HG03558 (cell line): ENCODE measurements around the gene WDR76.

ENCODE experiments used
- ATAC-seq: cut with Tn5 transposase; IDR thresholded peaks from one replicate; pipeline ENCODE4 v1.9.1; 2021; ENCODE audit warnings: moderate number of reproducible peaks; ENCODE audit not compliant: unreplicated experiment; ENCODE audit errors: extremely low read depth

WDR76 gene

GRCh38 chr15:43873651-43874050, 46.8 kb downstream of the WDR76 start:
- ATAC-seq = no peak

DNA sequence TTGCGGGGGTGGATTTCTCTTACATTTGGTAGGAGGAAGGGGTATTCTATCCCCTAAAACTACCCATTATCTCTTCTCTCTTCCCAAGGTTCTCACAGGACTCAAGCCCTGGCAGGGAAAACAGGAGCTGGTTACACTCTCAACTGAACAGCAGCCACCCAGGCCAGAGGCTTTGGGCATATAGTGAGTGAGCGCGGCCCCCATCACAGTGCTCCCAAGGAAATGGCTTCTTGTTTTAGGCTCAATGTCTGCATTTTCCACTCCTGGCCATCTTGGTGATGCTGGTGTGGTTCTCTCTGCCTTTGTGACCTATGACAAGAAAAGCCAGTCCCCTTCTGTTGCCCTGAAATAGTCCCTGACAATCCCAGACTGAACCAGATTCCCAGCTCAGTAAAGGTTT, 50.1 kb downstream of the WDR76 start:
- no peak for ATAC-seq

DNA sequence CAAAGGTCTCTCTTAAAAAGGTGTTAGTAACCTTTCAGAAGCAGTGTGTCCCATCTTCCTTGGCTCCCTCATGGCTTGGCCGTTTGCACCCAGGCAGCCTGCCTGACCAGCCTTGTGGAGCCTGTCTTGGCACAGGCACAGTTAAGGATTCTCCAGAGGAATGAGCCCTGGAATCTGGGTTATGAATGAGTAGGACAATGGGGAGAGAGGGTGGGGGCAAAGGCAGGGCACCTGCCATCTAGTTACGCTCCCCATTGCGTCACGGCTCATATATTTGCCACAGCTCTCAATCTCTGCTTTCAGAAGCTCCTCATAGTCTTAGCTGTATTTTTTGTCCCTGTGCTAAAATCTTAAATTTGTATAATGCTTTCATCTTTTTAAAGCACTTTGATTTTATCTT, 50.6 kb downstream of the WDR76 start:
- no peak for ATAC-seq

DNA sequence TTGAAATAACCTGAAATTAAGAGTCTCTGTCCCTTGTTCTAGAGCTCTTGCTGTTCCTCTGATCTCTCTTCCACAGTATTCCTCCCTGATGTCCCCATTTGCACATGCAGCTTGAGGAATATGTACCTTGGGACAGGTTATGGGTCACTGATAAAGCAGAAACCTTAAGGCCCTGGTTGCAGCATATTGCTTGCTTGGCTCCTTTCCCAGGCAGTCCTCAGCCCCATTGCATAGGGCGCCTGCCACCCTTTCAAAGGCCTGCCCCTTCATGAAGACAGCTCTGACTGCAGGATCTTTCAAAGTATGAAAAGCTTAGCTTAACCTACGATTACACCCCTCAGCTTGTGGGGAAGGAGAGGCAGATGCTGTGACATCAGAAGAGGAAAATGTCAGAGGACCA, 51.6 kb downstream of the WDR76 start:
- no peak for ATAC-seq

DNA sequence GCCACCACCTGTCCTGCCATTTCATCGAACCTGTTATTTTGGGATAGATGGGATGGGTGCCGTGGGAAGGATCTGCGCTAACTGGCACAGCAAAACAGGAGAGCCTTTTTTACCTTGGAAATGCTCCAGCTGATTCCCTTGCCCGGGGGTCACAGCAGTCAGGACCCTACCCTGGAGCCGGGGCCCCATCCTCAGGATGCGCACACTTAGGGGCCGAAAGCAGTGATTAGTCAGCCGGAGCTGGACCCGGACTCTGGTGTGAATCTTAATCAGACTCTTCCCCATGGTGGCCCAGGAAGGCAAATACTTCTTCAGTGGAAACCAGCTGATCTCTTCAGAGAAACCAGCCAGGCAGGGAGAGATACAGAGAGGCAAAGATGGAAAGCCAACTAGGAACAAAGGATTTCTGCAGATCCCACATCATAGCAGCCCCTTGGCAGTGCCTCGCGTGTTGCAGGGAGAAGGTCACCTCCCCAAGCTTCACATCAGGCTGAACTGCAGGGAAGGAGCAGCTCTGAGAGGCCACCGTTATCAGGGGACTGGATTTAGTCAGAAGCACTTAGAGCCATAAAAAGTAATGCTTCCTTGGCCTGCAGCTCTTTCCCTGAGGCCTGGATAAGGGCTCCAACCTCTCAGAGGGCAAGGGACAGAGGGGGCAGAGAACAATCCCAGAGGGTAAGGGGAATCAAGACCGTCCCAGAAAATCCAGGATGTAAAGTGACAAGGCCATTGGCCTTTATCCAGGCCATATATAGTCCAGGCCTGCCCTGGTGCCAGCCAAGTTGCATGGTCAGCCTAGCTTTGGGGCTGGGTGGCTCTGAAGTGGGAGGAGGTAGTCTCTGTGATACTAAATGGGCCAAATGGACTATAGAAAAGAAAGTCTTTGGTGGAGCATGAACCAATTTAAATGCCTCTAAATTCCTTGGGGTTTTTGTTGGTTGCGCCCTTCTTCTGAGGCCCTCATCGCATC, 52.9 kb downstream of the WDR76 start:
- no peak for ATAC-seq

- no peak for ATAC-seq
Observed at GRCh38 chr15:43880406-43881194, 53.8 kb downstream of the WDR76 start.

DNA sequence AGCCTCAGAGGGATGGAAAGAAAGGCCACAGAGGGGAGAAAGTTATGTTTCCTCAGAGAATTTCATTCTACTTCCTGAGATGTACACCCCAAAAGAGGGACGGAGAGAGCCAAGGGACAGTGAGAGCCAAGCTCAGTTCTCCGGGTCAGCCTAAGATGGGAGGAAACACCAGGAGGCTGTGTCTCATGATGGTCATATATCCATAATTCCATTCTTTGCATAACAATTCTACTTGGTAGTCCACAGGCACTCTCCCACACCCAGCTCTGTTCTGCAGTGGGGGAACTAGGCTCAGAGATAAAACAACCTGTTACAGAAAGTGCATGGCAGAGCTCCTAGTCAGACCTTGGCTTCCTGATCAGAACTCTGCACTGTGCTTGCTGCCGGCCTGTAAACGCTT, 54.4 kb downstream of the WDR76 start:
- no peak for ATAC-seq

GRCh38 chr15:43881944-43882343, 55.1 kb downstream of the WDR76 start:
- ATAC-seq = no peak

- ATAC-seq = no peak
Observed at GRCh38 chr15:43883571-43883970, 56.8 kb downstream of the WDR76 start.

DNA sequence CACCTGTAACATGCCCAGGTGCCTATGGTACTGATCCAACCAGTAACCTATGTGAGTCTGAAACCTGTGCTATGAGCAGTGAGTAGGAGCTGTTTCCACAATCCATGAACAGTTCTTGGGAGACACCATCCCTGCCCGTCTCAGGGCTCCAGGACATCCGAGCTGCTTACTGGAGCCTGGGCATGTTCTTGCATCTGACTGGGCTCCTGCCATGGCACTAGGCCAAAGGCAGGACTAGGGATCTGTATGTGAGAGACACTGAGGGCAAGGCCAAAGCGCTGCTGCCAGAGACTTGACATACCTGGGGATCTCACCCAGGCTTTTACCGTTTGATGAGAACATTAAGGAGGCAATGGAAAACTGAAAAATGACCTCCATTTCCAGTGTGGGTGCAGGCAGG, 59.8 kb downstream of the WDR76 start:
- ATAC-seq = no peak

- ATAC-seq = no peak
Observed at GRCh38 chr15:43887901-43888300, 61.1 kb downstream of the WDR76 start.

- no peak for ATAC-seq
Observed at GRCh38 chr15:43889042-43889441, 62.2 kb downstream of the WDR76 start.

- no peak for ATAC-seq
Observed at GRCh38 chr15:43893956-43894355, 67.2 kb downstream of the WDR76 start.

- ATAC-seq = no peak
Observed at GRCh38 chr15:43895586-43895985, 68.8 kb downstream of the WDR76 start.

DNA sequence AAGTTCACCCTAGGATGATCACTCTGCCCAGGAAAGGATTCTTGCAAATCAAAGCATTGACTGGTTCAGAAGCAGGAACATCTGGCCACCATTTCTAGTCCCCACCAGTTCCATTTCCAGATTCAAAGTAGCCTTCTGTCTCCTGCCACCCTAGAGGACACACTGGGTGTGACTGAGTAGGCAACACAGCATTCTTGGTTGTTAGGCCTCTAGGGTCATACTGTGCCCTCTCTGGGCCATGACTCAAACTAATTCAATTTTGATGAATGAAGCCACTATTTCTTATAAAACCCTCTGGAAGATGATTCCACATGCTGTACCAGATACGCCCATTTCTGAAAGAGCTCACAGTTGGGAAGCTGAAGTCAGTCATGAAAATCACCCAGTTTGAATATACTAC, 69.7 kb downstream of the WDR76 start:
- no peak for ATAC-seq

DNA sequence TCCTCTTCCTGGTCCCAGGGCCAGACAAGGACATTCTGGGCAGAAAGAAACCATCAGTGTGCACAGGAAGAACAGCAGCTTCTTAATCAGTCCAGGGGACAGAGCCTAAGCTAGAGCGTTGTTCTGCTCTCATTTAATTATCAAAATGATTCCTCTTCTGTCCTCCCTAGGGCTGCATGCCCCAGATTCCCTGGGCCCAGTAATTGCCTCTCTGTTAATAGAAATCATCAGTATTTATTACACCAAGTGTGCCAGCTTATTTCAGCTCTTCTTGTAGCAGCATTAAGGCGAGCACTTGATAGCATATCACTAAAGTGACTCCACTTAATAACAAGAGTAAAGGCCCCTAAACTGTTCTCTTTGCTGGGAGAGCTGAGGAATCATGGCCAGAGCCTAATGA, 72.1 kb downstream of the WDR76 start:
- ATAC-seq = no peak

DNA sequence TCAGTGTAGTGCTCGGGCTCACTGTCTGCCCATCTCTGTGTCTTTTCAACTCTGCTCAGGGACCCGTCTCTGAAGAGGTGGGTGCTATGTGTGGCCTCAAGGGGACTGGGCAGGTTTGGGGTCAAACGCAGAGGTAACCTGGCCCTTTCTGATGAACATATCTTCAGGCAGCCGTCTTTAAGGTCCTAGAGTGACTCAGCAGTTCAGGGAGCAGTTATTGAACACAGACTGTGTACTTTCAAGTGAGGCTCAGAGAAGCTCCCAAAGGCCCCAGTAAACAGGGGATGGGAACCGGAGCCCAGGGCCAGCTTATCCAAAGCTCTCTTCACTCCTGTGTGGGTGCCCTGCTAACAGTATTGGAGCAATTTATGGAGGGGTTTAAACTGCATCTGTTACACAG, 73.1 kb downstream of the WDR76 start:
- ATAC-seq = no peak

GRCh38 chr15:43900996-43901395, 74.2 kb downstream of the WDR76 start:
- no peak for ATAC-seq

DNA sequence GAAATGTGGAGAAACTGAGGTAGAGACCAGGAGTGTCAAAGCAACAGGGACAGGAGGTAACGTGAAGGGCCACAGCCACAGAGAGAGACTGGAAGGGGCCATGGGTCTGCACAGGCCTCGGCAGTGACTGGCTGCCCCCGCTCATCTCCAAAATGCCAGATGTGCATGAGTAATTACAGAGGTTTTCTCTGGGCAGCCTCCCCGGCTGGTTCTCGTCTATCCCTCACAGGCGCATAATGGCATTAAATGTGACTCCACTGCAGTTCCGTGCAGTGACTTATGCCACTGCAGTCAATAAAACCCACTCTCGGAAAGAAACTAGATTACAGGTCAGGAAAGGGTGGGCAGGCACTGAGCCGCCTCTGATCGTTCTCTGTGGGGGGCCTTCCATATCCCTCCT, 74.7 kb downstream of the WDR76 start:
- no peak for ATAC-seq

GRCh38 chr15:43903864-43904290, 77.1 kb downstream of the WDR76 start:
- no peak for ATAC-seq

DNA sequence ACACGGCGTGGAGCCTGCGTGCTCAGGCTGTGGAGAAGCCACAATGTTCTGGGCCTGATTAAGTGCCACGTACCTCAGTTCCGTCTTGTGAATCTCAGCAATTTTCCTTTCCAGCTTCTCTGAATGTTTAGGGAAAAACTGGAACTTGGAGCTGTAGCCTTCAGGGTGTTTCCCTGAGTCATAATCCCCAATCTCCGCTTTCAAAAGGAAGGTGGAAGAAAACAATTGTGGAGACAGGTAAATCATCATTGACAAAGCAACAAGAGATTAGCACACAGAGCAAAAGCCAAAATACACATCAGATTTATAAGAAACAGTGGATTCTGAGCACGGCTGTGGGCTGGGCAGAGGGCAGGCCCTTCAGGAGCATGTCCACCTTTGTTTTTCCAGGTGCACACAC, 79.0 kb downstream of the WDR76 start:
- no peak for ATAC-seq
